GM21717 (cell line): ENCODE results near the gene ASTL.
A peak's percentile ranks its signal among the peaks of the same experiment; 100 is the strongest.

ENCODE experiments used
- ATAC-seq: cut with Tn5 transposase; IDR thresholded peaks from one replicate; pipeline ENCODE4 v1.9.1; 2021; ENCODE audit warnings: mild to moderate bottlenecking, moderate library complexity; ENCODE audit not compliant: unreplicated experiment

The ASTL gene

DNA sequence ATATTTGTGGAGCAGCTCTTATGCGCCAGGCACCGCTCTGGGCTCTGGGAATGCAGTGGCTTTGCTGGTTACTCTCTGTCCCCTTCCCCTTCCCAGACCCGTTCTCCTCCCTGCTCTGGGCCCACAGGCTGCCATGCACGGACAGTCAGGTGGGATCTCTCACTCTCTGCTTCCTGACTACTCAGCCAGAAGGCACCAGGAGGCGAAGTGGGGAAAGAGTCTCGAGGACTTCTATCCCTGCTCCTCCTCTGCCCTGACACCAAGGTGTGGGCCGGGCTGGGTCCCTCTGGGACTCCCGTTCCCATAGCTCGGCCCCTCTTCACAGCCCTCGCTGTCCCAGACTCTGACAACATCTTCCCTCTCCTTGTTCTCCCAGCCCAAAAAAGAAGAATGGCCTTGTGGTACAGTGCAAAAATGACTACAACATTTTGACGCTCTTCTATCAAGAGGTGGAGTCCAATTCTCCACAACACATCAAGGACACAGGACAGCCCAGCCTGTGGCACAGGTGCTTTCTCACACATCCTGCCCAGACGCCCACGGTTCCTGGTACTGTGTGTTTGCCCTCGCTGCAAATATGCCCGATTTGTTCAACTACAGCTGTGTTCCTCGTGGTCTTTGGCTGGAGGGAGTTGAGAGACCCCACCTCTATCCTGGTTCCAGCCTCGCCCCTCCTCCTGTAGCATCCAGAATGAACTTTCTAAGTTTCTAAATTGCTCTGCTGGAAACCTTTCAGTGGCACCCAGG lies 21.0 kb upstream of the ASTL start:
- no peak for ATAC-seq

DNA sequence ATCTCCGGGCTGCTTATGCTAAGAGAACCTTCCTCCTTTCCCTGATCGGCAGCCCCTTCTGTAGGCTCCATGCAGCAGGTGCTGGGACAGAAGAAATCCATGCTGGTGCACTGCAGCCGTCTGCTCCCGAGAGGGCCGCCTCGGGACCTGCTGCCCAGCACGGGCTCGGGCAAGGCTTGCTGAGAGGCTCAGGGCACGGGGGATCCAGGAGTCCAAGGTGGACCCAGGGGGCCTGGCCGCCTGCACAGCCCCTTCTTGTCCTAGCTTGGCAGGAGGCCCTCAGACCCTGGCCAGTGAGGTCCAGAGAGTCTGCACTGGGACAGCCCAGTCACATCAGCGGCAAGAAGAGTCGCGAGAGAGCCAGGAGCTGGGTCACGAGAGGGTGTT lies 20.2 kb upstream of the ASTL start:
- no peak for ATAC-seq

- peak; percentile 55 for ATAC-seq
Observed at GRCh38 chr2:96157649-96158553, 19.6 kb upstream of the ASTL start.

- peak; percentile 23 for ATAC-seq
Observed at GRCh38 chr2:96156926-96157648, 18.8 kb upstream of the ASTL start.

DNA sequence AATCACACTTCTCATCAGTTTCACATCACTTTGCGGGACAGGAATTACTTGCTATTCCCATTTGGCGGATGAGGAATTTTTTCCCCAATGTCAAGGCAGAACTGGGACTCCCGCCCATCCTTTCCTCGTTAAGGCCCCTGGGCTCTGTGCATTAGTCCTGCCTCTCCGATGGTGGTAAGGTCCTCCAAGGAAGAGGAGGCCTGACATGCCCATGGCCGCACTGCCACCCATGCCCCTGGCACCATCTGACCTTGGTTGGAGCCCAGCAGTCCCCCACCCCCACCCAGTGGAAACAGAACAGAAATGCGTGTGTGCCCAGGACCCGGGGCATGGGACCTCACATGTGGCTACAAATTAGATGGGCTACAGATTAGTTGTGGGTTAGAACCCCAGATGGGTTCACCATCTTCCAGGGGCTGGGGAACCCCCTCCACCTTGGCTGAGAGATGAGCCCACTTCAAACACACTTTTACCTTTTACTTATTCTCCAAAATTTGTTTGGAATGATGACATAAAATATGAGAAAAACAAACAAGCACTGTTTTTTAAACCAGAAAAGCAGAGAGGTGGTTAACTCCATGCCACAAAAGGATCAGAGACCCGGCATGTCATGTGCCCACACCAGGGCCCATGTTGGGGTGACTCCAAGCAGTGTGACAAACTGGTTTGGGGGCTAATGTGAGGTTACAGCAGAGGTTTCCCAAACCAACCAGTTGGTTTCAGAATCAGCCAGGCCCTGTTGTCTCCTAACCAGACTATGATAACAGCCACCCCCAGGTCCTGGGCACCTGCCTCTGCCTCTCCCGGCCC lies 17.9 kb upstream of the ASTL start:
- ATAC-seq, result no peak

GRCh38 chr2:96154506-96155380 lies 16.4 kb upstream of the ASTL start:
- ATAC-seq, result no peak

DNA sequence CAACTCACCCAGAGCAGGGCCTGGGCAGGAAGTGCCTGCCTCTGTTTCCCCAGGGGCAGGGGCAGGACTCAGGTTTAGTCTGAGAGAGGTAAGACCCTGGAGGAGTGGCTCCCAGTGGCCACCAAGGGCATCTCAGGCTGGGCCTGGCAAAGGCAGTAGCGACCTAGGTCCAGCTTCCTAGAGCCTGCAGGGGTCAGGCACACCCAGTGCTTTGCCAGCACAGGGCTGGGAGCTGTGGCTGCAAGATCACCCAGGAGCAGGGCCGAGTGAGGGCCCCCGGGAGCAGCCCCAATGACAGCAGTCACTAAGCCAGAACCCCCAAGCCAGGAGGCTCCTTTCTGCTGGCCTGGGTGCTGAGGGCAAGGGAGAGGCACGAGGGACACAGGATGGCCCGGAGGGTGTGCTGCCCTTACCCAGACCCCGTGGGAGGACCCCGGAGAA lies 15.7 kb upstream of the ASTL start:
- no peak for ATAC-seq

DNA sequence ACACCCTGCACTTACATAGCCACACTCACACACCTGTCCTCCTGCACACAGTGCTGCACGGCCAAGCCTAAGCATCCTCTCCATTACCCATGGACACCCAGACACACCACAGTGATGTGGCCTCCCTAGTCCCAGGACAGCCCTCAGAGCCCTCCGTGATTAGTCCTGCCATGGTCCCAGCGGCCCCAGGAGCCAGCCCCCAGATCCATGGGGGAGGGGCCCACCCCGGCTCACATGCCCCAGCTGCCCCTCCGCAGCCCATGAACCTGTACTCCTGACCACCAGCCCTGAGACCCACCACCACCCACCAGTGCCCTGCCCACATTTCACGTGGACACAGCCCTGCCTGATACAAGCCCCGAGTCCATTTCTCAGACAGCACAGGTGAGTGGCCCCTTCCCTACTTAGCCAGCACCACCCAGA lies 15.0 kb upstream of the ASTL start:
- ATAC-seq, result no peak

DNA sequence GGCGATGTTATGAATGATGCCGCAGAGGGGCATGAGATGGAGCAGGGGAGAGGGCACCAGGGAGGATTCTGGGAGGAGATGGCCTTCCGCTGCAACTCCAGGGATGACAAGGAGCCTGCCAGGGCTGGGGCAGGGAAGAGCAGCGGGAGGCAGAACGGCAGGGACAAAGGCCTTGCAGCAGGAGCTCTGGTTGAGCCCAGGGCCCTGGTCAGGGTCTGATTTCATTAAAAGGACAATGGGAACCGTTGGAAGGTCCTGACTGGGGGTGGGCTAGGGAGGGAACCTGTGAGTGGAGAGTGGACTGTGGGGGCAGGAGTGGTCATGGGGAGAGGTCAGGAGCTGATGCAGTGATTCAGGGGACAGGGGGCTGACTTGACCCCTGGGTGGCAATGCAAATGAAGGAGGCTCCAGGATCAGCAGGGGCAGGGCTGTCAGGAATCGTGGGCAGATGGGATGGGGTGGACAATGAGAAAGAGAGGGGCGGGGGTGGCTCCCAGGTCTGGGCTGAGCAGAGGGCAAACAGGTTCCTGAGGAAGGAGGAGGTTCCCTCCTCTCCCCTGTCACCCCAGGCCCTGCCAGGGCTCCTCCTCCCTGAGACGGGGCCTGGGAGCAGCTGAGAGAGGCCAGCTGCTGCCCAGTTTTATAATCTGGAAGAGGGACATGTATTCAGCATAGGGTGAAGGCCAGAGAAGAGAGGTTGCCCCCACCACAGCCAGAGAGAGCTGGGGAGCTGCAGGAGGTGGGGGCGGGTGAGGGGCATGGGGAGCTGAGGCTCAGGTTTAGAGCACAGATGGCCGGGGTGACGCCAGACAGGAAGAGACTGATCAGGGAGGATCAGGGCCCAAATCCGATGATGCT lies 14.2 kb upstream of the ASTL start:
- ATAC-seq, result no peak

DNA sequence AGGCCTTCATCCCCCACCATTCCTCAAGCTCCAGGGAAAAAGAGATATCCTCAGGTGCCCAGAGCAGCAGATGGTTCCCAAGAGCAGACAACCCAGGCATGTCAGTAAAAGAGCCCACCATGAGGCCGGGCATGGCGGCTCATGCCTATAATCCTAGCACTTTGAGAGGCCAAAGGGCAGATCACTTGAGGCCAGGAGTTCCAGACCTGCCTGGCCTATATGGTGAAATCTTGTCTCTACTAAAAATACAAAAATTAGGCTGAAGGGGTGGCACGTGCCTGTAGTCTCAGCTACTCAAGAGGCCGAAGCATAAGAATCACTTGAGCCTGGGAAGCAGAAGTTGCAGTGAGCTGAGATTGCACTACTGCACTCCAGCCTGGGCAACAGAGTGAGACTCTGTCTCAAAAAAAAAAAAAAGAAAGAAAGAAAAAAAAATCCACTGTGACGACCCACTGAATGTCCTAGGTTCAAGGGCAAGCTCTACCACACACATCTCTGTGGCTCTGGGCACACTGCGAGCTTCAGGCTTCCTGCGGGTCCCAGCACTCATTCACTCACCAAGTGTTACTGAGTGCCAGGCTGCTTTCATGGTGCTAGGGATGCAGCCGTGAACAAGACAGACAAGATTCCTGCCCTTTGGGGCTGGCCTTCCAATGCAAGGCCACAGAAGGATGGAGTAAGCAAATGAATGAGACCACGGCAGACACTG lies 13.4 kb upstream of the ASTL start:
- no peak for ATAC-seq

DNA sequence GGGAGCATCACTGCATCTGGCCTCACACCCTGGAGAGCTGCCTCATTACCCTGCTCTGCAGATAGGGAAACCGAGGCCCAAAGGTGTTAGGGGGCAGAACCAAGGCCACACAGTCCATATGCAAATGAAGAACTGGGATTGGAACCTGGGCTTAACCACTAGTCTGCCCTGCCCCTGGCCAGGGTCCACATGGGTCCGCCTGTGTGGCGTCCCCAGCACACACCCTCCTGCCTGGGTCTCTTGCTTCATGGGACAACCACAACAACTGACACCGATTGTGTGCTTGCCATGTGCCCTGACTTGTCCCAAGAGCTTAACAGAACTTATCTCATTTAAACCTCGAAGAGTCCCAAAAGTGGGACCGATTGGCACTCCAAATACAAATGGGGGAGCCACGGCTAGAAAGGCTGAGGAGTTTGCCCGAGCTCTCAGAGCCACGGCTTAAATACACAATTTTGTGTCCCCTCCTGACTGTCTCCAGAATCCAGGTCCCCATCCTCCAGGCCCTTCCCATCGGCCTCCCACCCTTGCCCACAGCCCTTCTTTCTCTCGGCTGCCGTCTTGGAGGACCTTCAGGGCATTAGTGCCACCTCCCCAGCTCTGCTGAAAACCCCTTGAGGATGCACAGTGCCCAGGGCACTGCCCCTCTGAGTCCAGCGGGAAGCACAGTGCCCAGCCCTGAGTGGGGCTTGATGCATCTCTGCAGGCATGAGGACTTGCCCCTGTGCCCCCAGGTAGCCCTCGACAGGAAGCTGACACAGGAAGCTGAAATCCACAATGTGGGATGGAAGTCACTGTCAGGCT lies 12.7 kb upstream of the ASTL start:
- ATAC-seq, result no peak

DNA sequence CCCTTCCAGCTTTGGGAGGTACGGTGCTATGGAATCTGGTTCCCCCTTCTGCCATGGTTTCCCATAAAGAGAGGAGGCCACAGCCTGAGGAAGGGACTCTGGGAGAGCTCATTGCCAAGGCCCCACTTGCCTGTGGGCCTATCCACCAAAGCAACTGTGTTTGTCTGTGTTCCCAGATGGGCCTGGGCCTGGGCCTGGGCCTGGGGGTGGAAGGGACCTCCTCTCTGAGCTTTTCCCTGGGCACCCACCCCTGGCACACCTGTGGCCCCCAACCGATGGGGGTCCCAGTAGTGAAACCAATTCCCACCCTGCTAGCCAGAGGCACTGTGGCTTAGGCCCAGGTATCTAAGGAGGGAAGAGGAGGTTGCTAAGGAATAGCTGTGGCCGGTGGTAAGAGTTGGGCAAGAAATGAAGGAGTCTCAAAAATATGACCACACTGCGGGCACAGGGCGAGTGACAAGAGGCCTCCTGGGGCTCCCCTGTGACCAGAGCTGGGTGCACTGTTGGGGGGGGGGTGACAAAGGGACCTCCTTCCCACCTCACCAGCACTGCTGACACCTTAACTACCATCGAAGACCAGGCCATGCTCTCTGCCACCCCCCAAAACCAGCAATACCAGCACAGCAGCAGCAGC lies 11.8 kb upstream of the ASTL start:
- ATAC-seq, result no peak

DNA sequence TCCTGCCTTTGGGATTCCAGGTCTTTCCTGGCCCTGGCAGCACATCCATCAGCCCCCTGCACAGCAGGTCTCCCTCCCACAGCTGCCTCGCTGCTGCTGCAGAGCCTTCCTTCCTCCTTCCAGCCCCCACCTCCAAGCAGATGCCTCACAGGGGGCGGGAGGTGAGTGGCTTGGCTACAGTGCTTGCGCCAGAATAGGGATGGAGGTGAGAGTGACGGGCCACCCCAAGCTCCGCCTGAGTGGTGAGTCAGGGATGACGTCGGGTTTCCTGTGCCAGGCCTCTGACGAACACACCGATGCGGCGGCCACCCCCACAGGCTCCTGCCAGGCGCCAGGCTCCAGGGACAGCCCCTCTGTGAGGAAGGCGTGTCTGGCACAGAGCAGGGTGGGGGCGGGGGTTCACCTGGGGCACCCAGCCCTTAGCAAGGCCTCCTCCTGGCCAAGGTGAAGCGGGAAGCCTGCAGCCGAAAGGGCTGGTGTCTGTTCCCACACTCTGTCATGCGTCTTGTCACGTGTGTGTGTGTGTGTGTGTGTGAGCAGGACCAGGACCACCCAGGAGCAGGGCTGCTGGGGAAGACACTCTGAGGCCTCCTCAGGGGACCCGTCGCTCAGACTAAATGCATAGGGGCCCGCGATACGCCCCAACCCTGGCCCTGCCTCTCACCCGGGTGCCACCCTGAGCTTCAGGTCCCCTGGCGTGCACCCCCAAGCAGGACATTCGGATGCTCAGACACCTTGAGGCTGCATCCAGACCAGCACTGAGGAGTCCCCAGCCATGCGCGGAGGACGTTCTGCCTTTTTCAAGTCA lies 10.3 kb upstream of the ASTL start:
- peak; percentile 36 for ATAC-seq

- no peak for ATAC-seq
Observed at GRCh38 chr2:96147593-96148201, 9.4 kb upstream of the ASTL start.

GRCh38 chr2:96146881-96147592 lies 8.7 kb upstream of the ASTL start:
- no peak for ATAC-seq
